ENCODE results near the gene B3GAT1. TPM values are rescaled to one million over a fixed set of nuclear protein-coding genes. Genes with fewer than 3 reads are reported as not detected.

The B3GAT1 gene
- total RNA-seq, 2 experiments from 2014 or later: 0.14 to 0.22 TPM

DNA sequence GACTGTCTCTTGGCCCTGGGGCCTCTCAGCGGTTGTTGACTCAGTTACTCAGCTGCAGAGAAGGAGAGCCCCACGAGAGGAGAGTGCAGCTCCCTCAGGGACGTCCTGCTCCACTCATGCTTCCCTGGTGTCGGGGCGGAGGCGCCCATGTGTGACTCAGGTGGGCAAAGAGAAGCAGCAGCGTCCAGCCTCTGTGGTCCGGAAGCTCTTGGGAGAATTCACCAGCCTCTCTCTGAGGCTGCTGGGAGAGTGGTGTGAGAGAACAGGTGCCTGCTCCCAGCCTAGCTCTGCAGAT is 54.5 kb downstream of the B3GAT1 start:
- no peak for ATAC-seq (ENCODE audit: poor library complexity)
- Histone ChIP-seq H3K36me3 (ENCODE audit: insufficient read depth, low read length) (no peaks in the 10 kb centered on the region), H3K27me3 (ENCODE audit: control insufficient read depth in 1 of 2, insufficient read depth in 2 of 2, low read length in 2 of 2) (no peaks in the 10 kb centered on the region), H3K9me3 (ENCODE audit: control insufficient read depth in 1 of 2, insufficient read depth in 1 of 2, low read length in 2 of 2) (peaks cover 0 to 3% of the 10 kb centered on the region in 2 experiments), H3K4me3 (ENCODE audit: low read length) (no peak overlapping the region), H3K27ac (ENCODE audit: low read depth in 1 of 2, low read length in 2 of 2) (no peak overlapping the region), H3K4me1 (ENCODE audit: insufficient read depth, low read length) (peaks cover 9% of the 10 kb centered on the region)
- TF ChIP-seq, protein P1, sequence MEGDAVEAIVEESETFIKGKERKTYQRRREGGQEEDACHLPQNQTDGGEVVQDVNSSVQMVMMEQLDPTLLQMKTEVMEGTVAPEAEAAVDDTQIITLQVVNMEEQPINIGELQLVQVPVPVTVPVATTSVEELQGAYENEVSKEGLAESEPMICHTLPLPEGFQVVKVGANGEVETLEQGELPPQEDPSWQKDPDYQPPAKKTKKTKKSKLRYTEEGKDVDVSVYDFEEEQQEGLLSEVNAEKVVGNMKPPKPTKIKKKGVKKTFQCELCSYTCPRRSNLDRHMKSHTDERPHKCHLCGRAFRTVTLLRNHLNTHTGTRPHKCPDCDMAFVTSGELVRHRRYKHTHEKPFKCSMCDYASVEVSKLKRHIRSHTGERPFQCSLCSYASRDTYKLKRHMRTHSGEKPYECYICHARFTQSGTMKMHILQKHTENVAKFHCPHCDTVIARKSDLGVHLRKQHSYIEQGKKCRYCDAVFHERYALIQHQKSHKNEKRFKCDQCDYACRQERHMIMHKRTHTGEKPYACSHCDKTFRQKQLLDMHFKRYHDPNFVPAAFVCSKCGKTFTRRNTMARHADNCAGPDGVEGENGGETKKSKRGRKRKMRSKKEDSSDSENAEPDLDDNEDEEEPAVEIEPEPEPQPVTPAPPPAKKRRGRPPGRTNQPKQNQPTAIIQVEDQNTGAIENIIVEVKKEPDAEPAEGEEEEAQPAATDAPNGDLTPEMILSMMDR (IDR thresholded peaks at IDR 0.05): no peak
- Mint-ChIP-seq H3K36me3 (ENCODE audit: low read depth) (no peaks in the 10 kb centered on the region), H3K4me1 (ENCODE audit: low read depth) (peaks cover 11% of the 10 kb centered on the region), H3K27ac (no peak overlapping the region), H3K9me3 (peaks cover 2% of the 10 kb centered on the region), H3K27me3 (peaks cover 15% of the 10 kb centered on the region), H3K4me3 (no peak overlapping the region)
- intact Hi-C loops (cut with DNase I, micrococcal nuclease): no loop called here
- CTCF ChIA-PET: no interaction called here
- peak in 1 of 14 experiments; percentile 17 for DNase-seq
- POLR2A ChIA-PET: no interaction called here

DNA sequence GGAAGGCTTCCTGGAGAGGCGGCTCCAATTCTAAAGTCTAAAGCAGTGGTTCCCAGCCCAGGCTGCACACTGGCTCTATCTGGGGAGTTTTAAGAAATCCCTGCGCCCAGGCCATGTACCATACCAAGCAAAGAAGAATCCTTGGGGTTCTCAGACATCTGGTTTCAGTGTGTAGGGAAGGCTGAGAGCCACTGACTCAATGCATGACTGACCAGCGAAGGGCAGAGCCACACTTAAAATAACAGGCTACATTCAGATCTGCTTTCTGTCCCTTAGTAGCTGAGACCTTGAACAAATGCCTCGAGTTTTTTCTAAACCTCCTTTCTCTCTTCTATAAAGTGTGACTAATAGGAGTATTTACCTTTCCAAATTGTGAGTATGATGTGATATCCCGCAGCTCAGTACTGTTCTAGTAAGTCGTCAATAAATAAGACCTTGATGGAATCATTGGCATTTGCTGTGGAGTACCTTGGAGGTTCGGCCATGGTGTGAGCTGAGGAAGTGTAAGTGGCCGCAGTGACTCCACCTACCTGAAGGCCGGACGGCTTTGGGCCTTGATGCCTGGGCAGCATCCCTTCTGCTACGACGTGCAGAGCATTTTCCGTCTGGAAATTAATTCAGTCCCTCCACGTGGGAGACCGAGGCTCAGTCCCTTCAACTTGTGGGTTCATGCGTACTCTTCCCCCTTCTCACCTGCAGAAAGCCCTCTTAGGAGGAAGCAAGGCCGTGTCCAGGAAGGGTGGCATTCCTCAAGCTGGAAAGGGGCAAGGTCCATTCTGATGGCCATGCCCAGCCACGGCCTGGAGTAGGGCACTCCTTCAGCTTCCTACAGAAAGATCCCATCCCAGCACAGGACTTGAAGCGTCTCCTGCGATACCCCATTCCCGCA is 55.1 kb downstream of the B3GAT1 start:
- H3K9me3 Mint-ChIP-seq: peaks cover 2% of the 10 kb centered on the region
- Histone ChIP-seq H3K4me3 (ENCODE audit: low read length) (no peak overlapping the region), H3K36me3 (ENCODE audit: insufficient read depth, low read length) (no peaks in the 10 kb centered on the region), H3K4me1 (ENCODE audit: insufficient read depth, low read length) (peaks cover 9% of the 10 kb centered on the region), H3K9me3 (ENCODE audit: control insufficient read depth in 1 of 2, insufficient read depth in 1 of 2, low read length in 2 of 2) (no peaks in the 10 kb centered on the region), H3K27me3 (ENCODE audit: control insufficient read depth in 1 of 2, insufficient read depth in 2 of 2, low read length in 2 of 2) (no peaks in the 10 kb centered on the region), H3K27ac (ENCODE audit: low read depth in 1 of 2, low read length in 2 of 2) (no peak overlapping the region)
- H3K27ac Mint-ChIP-seq: no peak overlapping the region
- POLR2A ChIA-PET: no interaction called here
- H3K27me3 Mint-ChIP-seq: peaks cover 12% of the 10 kb centered on the region
- no peak for ATAC-seq (ENCODE audit: poor library complexity)
- no peak overlapping the region for H3K4me3 Mint-ChIP-seq
- peak in 1 of 14 experiments; percentile 16 for DNase-seq
- intact Hi-C loops (cut with DNase I, micrococcal nuclease): no loop called here
- CTCF ChIA-PET: no interaction called here
- peaks cover 8% of the 10 kb centered on the region for H3K4me1 Mint-ChIP-seq (ENCODE audit: low read depth)
- H3K36me3 Mint-ChIP-seq (ENCODE audit: low read depth): no peaks in the 10 kb centered on the region
- TF ChIP-seq, protein P1 (IDR thresholded peaks at IDR 0.05): no peak

- H3K36me3 Mint-ChIP-seq (ENCODE audit: low read depth): no peaks in the 10 kb centered on the region
- H3K27ac ChIP-seq (ENCODE audit: low read depth in 1 of 2, low read length in 2 of 2): no peak overlapping the region
- DNase-seq: no peak
Measured at GRCh38 chr11:134355656-134356055, 56.4 kb downstream of the B3GAT1 start.

More at GRCh38 chr11:134355656-134356055, 56.4 kb downstream of the B3GAT1 start:
- POLR2A ChIA-PET: no interaction called here
- Histone ChIP-seq H3K4me3 (ENCODE audit: low read length) (no peak overlapping the region), H3K4me1 (ENCODE audit: insufficient read depth, low read length) (peaks cover 9% of the 10 kb centered on the region), H3K9me3 (ENCODE audit: control insufficient read depth in 1 of 2, insufficient read depth in 1 of 2, low read length in 2 of 2) (no peaks in the 10 kb centered on the region), H3K36me3 (ENCODE audit: insufficient read depth, low read length) (no peaks in the 10 kb centered on the region), H3K27me3 (ENCODE audit: control insufficient read depth in 1 of 2, insufficient read depth in 2 of 2, low read length in 2 of 2) (no peaks in the 10 kb centered on the region)
- CTCF ChIA-PET: no interaction called here
- no peak for ATAC-seq (ENCODE audit: poor library complexity)
- H3K4me3 Mint-ChIP-seq: no peak overlapping the region
- TF ChIP-seq, protein P1 (IDR thresholded peaks at IDR 0.05): no peak
- peaks cover 10% of the 10 kb centered on the region for H3K4me1 Mint-ChIP-seq (ENCODE audit: low read depth)
- intact Hi-C loops (cut with DNase I, micrococcal nuclease): no loop called here
- peaks cover 6% of the 10 kb centered on the region for H3K27me3 Mint-ChIP-seq
- peaks cover 2% of the 10 kb centered on the region for H3K9me3 Mint-ChIP-seq
- no peak overlapping the region for H3K27ac Mint-ChIP-seq
